AG08396 (cell line): ENCODE data around the gene DAAM1.
A peak's percentile ranks its signal among the peaks of the same experiment; 100 is the strongest.

Experiments
- DNase-seq: peaks from one replicate; pipeline ENCODE4 v3.0.0; 2012; ENCODE audit warnings: low spot score, mixed read lengths

DAAM1 gene

DNA sequence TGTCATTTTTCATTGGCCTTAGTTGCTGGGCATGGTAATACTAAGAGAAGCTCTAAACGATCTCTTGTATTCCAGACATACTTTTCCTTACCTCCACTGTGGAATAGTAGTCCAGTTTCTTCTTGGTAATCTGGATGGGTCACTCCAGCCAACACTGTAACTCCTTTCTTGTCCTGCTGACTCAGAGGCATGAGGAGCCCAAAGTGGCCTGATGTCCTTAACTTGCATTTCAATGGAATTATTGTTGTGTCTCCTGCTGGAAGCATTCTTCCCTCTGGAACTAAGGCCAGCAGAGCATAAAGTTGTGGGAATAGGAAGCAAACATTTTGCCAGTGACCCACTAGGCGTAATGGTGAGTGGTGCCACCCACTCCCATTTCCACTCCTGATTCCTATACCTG, 33.1 kb downstream of the DAAM1 start:
- DNase-seq = no peak

DNA sequence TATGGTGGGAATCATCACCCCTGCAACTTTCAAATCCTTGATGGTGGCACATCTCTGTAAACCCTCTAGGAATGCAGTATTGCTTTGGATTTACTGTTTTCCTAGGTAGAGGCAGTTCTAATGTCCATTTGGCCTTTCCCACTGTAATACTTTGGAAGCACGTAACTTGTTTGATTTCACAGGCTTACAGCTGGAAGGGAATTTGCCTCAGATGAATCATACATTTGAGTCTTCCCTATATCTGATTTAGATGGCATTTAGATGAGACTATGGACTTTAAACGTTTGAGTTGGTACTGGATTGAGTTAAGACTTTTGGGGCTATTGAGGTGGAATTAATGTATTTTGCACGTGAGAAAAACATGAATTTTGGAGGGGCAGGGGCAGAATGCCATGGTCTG, 35.9 kb downstream of the DAAM1 start:
- no peak for DNase-seq

DNA sequence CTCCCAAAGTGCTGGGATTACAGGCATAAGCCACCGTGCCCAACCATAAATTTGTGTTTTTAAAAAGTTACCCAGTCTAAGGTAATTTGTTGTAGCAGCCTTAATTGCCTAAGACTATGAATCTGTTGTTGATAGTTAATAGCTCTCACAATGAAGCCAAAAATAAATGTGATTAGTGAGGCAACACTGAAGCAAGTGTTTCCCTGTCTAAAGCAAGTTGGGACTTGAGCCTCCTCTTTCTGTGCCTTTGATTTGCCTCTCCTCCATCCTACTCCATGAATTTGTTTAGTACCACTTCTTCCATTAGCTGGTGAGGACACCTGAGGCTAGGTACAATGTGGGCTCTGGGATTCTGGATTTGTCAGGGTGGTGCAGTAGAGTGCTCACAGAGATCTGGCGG, 36.8 kb downstream of the DAAM1 start:
- DNase-seq = no peak

DNA sequence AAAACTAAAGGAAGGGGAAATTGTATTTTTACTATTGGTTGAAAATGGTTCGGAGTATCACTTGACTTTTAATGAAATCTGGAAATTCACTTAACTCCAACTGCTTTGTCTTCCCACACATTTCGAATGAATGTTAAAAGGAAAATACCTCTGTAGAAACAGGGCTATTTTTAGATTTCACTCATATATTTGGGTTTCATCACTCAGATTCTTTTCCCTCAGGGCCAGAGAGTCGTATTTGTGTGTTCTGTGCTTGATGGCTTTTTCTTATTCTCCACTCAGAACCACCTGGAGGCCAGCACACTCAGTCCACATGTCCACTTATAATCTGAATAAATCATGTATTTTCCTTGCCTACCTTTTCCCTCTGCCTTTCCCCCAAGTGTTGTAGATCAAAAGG, 40.0 kb downstream of the DAAM1 start:
- DNase-seq = peak; percentile 5

DNA sequence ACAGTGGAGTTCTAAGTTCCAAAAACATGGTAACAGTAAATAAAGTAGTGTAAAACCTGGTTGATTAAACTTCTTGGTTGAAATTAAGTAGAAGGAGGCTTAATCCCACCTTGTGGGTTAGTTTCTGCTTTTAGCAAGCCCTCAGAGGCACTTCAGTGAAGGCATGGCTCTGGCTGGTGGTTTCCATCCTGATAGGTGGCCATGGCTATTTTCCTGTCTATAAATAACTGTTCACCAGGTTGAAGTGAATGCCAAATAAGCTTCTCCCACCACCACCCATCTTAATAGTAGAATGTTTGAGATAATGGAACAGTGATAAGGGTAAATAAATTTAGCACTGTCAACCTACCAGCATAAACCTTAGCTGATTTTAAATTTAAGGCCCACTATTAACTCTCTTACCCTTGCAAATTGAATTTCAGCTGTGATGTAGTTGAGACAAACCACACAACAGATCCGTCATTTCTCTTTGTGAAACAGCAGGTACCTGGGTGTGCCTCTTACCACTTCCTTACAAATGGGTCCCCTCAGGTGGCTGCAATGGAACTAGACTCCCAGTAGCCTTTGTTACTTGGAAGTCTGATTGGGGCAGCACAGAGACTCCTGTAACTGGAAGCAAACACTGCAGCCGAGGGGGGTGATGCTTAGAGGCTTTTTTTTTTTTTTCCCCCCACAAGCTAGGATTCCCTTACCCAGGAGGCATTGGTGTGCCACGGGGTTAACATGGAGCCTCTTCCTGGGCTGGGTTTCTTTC, 41.4 kb downstream of the DAAM1 start:
- DNase-seq = no peak

DNA sequence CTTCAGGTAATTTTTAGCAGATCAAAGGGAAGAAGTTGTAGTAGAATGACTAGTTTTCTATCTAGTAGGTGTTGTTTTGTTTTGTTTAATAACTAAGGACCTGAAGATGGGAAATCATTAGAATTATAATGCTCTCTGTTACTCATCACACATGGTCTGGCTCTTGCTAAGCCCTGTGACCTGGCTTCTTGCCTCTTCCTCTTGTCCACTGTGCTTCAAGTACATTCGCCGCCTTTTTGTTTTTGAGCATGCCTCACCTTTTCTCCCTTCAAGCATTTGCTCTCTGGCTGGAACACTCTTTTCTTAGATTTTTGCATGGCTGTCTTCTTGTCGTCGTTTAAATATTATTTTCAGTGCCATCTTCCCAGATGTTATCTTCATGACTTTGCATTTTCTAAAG, 47.7 kb downstream of the DAAM1 start:
- no peak for DNase-seq

DNA sequence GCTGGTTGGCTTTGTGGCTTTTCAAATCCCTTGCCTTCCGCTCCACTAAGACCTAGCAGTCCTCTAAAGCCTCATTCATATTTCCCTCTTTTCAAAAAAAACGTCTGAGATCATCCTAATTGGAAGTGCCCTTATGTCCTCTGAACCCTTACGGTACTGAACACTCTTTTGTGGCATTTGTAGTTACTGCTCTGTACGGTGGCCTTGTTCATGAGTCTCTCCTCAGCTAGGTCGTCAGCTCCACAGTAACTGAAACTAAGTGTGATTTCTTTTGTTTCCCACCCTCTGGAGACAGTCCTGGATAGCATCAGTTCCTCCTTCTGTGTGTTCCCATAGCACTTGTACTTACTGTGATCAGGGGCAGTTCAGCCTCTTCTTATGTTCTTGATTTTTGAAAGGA, 49.7 kb downstream of the DAAM1 start:
- no peak for DNase-seq

DNA sequence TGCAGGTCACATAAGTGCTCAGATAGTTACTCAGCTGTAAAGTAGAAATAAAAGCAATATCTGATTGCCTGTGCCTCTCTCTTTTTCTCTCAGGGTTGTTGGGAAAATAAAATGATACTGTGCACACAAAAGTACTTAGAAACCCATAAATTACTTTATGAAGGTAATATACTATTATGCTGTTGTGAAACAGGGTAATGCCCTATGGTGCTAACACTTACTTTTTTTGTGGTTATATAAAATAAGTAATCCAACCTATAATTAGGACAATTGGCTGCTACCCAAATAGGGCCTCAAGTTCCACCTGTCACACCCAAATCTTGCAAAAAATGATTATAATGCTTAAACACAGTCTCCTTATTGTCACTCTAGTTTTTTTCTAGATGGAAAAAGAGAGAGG, 50.6 kb downstream of the DAAM1 start:
- DNase-seq = no peak

DNA sequence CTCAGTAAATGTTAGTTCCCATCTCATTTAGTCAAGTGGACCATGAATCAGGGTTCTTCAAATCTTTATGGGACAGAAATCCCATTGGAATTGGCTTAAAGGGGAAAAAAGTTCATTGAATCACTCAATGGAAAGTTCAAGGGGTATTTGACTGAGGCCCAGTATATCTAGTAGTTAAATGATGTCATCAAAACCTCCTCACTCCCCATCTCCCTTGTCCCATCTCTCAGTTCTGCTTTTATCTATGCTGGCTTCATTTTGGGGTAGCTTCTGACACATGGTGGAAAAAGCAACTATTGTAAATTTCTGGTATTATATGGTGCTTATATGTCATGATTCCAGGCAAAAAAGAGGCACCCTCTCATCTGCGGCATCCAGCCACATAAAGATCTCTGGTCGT, 51.9 kb downstream of the DAAM1 start:
- no peak for DNase-seq

DNA sequence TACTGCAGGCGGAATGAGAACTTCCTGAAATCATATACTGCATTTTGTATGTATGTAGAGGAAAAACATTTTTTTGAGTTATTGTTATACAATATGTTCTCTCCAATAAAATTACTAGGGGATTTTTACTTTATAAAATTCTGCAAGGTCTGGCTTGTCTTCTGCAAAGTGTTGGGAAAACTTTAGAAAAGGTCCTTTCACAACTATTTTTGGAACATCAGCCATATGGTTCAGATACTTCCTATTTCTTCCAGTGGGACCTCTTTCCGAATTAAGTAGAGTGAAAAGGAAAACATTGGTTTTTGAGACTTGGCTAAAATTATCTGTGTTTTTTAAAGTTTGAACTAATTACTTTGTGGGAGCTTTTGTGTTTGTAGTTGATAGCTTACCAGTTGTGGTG, 52.7 kb downstream of the DAAM1 start:
- DNase-seq = no peak

DNA sequence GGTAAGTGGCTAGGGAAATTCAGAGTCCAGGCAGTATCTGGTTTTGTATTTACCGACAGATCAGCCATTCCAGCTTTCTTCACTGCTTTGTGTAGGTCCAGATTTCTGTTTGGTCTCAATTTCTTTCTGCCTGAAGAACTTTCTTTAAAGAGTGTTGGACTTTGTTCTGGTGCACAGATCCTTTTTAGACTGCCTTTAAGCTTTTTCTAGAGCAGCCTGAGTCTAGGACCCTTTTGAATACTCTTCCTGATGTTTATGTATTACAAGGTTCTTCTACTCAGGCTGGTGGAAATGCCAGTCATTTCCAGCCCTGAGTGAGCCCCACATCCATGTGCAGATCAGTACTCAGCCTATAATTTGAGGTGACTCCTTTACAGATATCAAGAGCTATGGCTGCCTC, 54.7 kb downstream of the DAAM1 start:
- DNase-seq = no peak

DNA sequence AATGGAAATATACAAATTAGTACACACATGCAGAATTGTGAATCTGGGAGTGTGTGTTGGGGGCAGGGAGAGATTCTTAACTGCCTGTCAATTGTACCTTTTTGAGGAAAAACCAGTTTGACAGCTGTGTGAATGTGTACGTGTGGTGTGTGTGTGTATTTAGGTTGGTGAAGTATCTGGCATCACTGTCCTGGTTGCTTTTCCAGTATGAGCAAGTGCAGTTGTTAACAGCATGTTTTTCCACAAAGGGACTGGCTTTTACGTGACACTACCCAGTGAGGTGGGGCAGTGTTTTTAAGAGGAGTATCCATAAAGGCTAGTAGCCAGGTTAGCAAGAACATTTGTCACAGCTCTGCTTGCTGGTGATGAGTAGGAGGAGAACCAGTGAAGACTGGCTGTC, 56.1 kb downstream of the DAAM1 start:
- no peak for DNase-seq

DNA sequence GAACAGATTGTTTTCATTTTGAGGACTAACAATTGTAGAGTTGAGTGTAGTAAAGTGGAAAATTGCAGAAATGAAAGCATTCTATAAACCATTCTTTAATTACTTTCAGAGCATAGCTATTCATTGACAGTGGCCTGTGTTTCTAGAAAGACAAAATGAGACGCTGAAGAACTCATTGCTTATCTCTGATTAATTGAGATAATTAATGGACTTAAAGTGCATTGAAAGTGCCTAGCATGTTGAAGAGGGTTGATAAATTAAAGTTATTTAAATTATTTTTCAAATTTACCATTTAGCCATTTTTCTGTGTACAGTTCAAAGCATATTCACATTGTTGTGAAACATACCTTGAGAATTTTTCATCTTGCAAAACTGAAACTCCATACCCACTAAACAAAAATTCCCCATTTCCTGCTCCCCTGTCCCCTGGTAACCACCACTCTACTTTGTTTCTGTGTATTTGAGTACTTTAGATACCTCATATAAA, 57.4 kb downstream of the DAAM1 start:
- DNase-seq = no peak

DNA sequence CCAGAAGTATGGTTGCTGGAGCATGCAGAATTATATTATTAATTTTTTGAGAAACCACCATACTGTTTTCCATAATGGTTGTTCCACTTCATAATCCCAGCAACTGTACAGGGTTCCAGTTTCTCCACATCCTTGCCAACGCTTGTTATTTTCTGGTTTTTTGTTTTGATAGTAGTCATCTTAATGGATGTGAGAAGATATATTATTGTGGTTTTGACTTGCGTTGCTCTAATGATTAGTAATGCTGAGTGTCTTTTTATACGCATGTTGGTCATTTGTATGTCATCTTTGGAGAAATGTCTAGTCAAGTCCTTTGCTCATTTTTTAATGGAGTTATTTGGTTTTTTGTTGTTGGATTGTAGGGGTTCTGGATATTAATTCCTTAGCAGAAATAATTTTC, 58.1 kb downstream of the DAAM1 start:
- no peak for DNase-seq

DNA sequence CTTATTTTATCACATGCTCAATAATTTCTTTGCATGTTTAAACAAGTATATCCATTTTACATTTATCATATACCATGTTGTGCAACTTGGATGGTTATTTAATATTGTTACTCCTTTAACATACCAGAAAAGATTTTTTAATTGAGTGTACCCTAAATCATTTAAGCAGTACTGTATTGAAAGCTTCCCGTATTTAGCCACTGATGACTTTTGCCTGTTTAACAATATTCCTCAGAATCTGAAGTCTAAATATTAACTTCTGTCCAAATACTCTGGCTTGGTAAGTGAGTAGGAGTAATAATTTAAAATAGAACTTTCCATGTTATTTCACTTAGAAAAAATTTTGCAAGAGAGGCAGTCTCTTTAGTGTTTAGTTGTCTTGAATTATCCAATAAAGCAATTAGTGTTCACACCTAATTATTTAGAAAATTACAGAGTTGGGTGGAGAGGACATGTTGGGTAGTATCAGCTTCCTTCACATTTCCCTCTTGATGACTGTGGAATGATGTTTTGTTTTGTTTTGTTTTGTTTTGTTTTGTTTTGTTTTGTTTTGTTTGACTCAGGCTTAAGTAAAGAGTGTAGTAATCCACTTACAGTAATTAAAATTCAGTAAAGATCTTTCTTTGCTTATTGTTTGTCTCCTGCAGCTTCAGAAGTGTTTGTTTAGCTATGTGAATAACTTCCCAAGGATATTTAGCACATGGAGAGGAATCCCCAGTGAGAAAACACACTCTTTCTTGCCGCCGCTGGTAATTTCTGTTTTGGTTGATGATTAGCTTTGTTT, 59.5 kb downstream of the DAAM1 start:
- no peak for DNase-seq

DNA sequence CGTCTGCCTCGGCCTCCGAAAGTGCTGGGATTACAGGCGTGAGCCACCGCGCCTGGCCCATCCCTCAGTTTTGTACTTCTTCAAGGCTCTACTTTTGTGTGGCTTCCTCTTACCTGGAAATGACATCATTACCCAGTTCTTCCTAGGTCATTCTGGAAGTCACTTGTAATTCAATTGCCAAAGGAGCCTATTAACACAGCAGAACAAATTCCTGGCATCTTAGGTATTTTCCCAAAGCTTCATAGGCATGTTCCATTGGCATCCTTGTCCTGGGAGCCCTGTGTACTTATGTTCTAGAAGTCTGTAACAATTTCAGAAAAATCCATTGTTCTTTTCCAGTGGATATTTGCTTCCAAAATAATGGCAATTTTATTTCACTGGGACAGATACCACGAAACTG, 60.6 kb downstream of the DAAM1 start:
- no peak for DNase-seq

DNA sequence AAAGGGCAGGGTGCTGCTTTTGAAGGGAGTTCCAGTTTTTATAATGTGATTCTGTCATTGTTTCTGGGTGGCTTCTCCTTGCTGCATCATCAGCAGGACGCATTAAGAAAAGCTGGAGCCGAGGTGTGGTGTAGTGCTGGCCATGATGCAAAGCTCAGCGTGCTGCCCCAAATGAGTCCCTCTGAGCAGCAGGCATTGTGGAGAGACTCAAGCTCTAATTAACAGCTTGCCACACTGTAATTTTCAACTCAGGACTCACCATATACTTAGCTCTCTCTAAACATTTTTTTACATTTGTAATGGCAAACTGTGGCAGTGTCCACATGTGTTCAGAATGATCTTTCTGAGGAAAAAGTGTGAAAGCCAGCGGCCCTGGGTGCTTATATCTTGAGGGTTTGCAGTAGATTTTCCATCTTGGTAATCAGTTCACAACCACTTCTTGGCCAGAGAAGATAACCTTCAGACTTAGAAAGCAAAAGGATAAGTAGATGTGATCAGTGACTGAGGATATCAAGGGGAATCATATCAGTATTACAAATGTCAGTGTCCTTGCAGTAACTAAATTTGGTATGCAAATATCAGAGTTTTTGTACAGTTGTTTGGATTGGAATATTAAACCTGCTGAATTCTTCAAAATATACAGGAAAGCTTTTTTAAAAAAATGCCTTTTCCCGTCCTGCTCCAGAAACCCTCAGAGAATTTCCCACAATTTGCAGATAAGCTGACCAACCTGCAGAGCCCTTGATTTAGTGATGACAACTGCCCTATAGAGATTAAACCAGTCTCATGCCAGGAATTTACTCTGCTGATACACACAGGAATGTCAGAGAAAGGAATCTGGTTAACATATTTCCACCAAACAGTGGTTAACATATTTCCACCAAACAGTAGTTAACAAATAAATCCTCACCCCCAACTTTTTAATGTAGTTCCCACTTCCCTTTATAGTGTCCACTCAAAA, 63.6 kb downstream of the DAAM1 start:
- DNase-seq = peak; percentile 21

DNA sequence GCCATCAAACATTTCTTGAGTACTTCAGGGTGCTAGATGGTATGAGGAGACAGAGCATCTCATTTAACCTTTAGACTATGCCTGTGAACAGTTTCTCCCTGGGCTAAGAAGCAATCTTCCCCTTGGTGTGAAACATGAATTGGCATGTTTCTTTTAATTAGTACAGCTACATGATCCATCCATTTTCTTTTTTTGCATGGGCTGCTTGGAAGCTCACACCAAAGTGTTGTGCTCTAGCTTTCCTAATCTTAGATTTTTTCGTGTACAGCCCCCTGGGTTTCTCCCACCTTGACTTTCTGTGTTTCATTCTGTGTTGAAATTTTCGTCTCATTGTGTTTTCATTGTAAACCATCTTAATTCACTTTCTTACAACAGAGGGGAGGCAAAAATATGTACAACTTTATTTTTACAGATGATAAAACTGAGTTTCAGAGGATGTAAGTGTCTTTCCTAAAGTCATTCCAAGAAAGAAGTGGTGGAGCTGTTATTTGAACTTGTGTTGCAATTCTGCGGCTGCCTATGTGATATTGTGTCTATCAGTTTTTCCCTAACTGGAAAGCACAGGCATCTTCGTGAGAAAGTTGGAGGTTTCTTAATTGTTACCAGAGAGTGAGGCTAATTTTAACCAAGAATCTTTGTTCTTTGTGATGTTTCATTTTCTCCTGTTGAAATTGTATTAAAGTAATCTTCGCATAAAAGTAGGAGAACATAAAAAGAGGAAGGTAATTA, 64.5 kb downstream of the DAAM1 start:
- no peak for DNase-seq

DNA sequence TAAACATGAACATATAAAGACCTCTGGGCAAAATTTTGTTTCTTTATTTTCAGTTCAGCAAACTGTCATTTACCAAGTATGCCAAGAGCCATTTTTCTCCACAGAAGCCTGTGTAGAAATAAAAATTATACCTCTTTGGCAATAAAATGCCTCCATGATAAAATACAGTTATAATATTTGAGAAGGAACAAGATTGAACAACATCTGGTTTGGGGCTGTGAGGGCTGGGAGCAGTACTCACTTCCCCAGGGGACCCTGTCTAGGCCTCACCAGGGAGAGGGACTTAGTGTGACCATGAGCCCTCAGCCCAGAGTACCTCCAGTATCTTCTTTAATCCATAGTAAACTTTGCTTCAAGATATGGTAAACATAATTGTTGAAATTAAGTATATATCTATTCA, 65.1 kb downstream of the DAAM1 start:
- no peak for DNase-seq

DNA sequence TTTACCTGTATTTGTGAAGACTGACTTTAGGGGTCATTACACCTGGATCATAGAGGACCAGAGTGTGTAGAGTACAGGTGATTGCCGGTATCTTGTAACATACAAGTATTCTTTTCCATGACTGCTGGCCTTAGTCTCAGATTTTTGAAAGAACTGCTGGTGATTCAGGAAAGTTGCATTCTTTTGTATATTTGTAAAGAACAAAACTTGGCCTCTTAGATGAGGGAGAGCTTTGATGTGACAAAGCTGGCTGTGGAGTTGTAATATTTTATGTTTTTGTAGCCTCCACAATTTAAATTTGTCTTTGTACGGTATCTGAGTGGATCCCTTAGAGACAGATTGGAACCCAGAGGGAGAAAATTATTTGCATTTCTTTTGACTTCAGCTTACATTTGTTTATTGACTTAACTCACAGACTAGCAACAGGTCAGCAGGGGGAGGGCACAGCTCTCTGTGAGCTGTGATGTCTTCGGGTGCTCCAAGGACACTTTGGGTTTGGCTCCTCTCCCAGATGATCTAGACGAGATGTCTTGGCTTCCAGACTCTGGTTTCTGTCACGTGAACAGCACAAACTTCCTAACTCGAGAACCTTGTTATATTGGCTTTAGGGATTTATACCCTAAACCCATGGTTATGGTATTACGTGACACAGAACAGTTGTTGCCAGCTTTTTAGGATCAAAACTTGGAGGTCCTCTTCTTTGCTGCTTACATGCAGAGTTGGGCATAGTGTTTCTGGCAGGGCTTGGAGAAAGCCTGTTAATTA, 65.9 kb downstream of the DAAM1 start:
- DNase-seq = peak; percentile 63
